Cardiac septum (tissue), 1 donor: ENCODE data around the gene CAMK4. TPM values are rescaled to one million over a fixed set of nuclear protein-coding genes. Genes with fewer than 3 reads are reported as not detected.

ENCODE experiments used
- DNase-seq: peaks from one replicate; pipeline ENCODE4 v3.0.0-alpha.2; 2020; ENCODE audit warnings: low spot score
- intact Hi-C: fragments of 100-400 bp; cut with DNase I; formaldehyde crosslinking; loops from one replicate; pipeline ENCODE4 v1.14.0; 2022
- long read RNA-seq: library from polyadenylated mRNA; unstranded; transcript quantifications from one replicate; pipeline ENCODE4 v2.0.0, GENCODE V29; 2021
- total RNA-seq: library from RNA; stranded (reverse); fragmentation: NEBNext Ultra II Directional; extraction: Animal tissue kit (Norgen Biotek cat#: 25700); gene quantifications from one replicate; pipeline ENCODE4 v1.2.1, GENCODE V29; 2021
- donor health status: DM: no; HTN: no; CAD: no.

Gene CAMK4
- total RNA-seq: 0.48 TPM
- long read RNA-seq, partial matches to known transcripts: 0 of 1 reads
- long read RNA-seq, other reads (novel, unspliced or antisense): 1 of 1 reads

GRCh38 chr5:111223787-111224560, at the start of gene CAMK4:
Gene CAMK4 (plus strand): TSS chr5:111224384. CDS start chr5:111224484, 100 bp downstream.
- peak; percentile 77 for DNase-seq
- intact Hi-C loops: no loop called here

- no peak for DNase-seq
- intact Hi-C loops: no loop called here
Measured at GRCh38 chr5:111183064-111183463, 41.1 kb upstream of the CAMK4 start.

- intact Hi-C loops: no loop called here
- DNase-seq: no peak
Measured at GRCh38 chr5:111187079-111187478, 37.1 kb upstream of the CAMK4 start.

- intact Hi-C loops: no loop called here
- no peak for DNase-seq
Measured at GRCh38 chr5:111194053-111194452, 30.1 kb upstream of the CAMK4 start.

GRCh38 chr5:111194925-111195324, 29.3 kb upstream of the CAMK4 start:
- intact Hi-C loops: no loop called here
- DNase-seq: no peak

- intact Hi-C loops: no loop called here
- no peak for DNase-seq
Measured at GRCh38 chr5:111197523-111197922, 26.7 kb upstream of the CAMK4 start.

- intact Hi-C loops: no loop called here
- no peak for DNase-seq
Measured at GRCh38 chr5:111198281-111198966, 25.8 kb upstream of the CAMK4 start.

- no peak for DNase-seq
- intact Hi-C loops: no loop called here
Measured at GRCh38 chr5:111200828-111201227, 23.4 kb upstream of the CAMK4 start.

GRCh38 chr5:111201705-111202104, 22.5 kb upstream of the CAMK4 start:
- intact Hi-C loops: no loop called here
- no peak for DNase-seq

GRCh38 chr5:111211341-111211740, 12.8 kb upstream of the CAMK4 start:
- intact Hi-C loops: no loop called here
- DNase-seq: no peak

GRCh38 chr5:111214052-111214742, 10.0 kb upstream of the CAMK4 start:
- intact Hi-C loops: no loop called here
- DNase-seq: no peak

GRCh38 chr5:111215971-111216370, 8.2 kb upstream of the CAMK4 start:
- DNase-seq: no peak
- intact Hi-C loops: no loop called here

GRCh38 chr5:111221139-111221538, 3.0 kb upstream of the CAMK4 start:
- intact Hi-C loops: no loop called here

GRCh38 chr5:111223101-111223786, 940 bp upstream of the CAMK4 start:
- intact Hi-C loops: no loop called here
- DNase-seq: no peak

More at GRCh38 chr5:111221139-111221538, 3.0 kb upstream of the CAMK4 start:
- no peak for DNase-seq

GRCh38 chr5:111224561-111225345, 569 bp downstream of the CAMK4 start:
- DNase-seq: no peak
- intact Hi-C loops: no loop called here

GRCh38 chr5:111225926-111226325, 1.7 kb downstream of the CAMK4 start:
- DNase-seq: no peak
- intact Hi-C loops: no loop called here

- intact Hi-C loops: no loop called here
- DNase-seq: no peak
Measured at GRCh38 chr5:111226556-111226955, 2.4 kb downstream of the CAMK4 start.

GRCh38 chr5:111227226-111227782, 3.1 kb downstream of the CAMK4 start:
- no peak for DNase-seq
- intact Hi-C loops: no loop called here

- no peak for DNase-seq
- intact Hi-C loops: no loop called here
Measured at GRCh38 chr5:111227801-111228200, 3.6 kb downstream of the CAMK4 start.
